Loucy (cell line): Measurements from ENCODE around the gene SEC63.

Experiments
- H2AFZ ChIP-seq: fragments of 200-600 bp; sonication (generic); 2 replicates; pipeline ENCODE4 v1.6.0; 2016; ENCODE audit warnings: antibody characterized with exemption, mild to moderate bottlenecking, low read length, moderate library complexity
- H3F3A ChIP-seq: fragments of 200-600 bp; 2 replicates; pipeline ENCODE4 v1.6.0; 2016; ENCODE audit warnings: antibody characterized with exemption, low read depth, mild to moderate bottlenecking
- H3K27me3 ChIP-seq: fragments of 200-600 bp; sonication (generic); 2 replicates; pipeline ENCODE4 v1.6.1; 2014; ENCODE audit warnings: low read length, mild to moderate bottlenecking; ENCODE audit not compliant: insufficient read depth, poor library complexity, severe bottlenecking
- H3K36me3 ChIP-seq: fragments of 200-600 bp; sonication (generic); 2 replicates; pipeline ENCODE4 v1.6.1; 2016; ENCODE audit warnings: low read length; ENCODE audit not compliant: insufficient read depth
- H3K4me1 ChIP-seq: fragments of 200-600 bp; sonication (generic); 2 replicates; pipeline ENCODE4 v1.5.1; 2014; ENCODE audit warnings: low read length, mild to moderate bottlenecking; ENCODE audit not compliant: insufficient read depth, poor library complexity, severe bottlenecking
- H3K4me2 ChIP-seq: fragments of 200-600 bp; sonication (generic); 2 replicates; pipeline ENCODE4 v1.6.0; 2014; ENCODE audit warnings: antibody characterized with exemption, low read length, low read depth, mild to moderate bottlenecking; ENCODE audit not compliant: poor library complexity, severe bottlenecking
- H3K4me3 ChIP-seq: fragments of 200-600 bp; sonication (generic); 2 replicates; pipeline ENCODE4 v1.5.1; 2014; ENCODE audit warnings: low read length, mild to moderate bottlenecking, mixed read lengths; ENCODE audit not compliant: poor library complexity, severe bottlenecking
- H3K79me2 ChIP-seq: fragments of 200-600 bp; sonication (generic); 2 replicates; pipeline ENCODE4 v1.6.1; 2014; ENCODE audit warnings: low read length; ENCODE audit not compliant: insufficient read depth
- H3K9ac ChIP-seq: fragments of 200-600 bp; sonication (generic); 2 replicates; pipeline ENCODE4 v1.6.0; 2014; ENCODE audit warnings: mild to moderate bottlenecking, low read depth, low read length, moderate library complexity; ENCODE audit not compliant: poor library complexity, severe bottlenecking
- H3K9me2 ChIP-seq: fragments of 200-600 bp; sonication (generic); replicated peaks from 2 replicates; pipeline ENCODE4 v1.6.1; 2016; ENCODE audit warnings: low read depth, low read length, mixed read lengths
- H3K9me3 ChIP-seq: fragments of 200-600 bp; sonication (generic); 2 replicates; pipeline ENCODE4 v1.6.1; 2014; ENCODE audit warnings: mild to moderate bottlenecking, antibody characterized with exemption, low read length, low read depth; ENCODE audit not compliant: insufficient read depth
- H4K20me1 ChIP-seq: fragments of 200-600 bp; sonication (generic); 2 replicates; pipeline ENCODE4 v1.6.0; 2014; ENCODE audit warnings: antibody characterized with exemption, low read length, mild to moderate bottlenecking; ENCODE audit not compliant: insufficient read depth, poor library complexity, severe bottlenecking
- CTCF ChIP-seq: fragments of 200-600 bp; sonication (generic); conservative IDR thresholded peaks from 2 replicates; pipeline ENCODE4 v1.5.1; 2014; ENCODE audit warnings: mild to moderate bottlenecking, antibody characterized with exemption, low read length
- EZH2phosphoT487 ChIP-seq: fragments of 200-600 bp; IDR thresholded peaks from 2 replicates; pipeline ENCODE4 v1.6.1; 2018; ENCODE audit warnings: antibody characterized with exemption, mild to moderate bottlenecking, moderate library complexity, borderline replicate concordance

The SEC63 gene

GRCh38 chr6:107968081-107968480 lies 10.1 kb upstream of the SEC63 start:
- no peak for TF ChIP-seq EZH2phosphoT487
- no peak for TF ChIP-seq CTCF
- Histone ChIP-seq H4K20me1 (no peaks in the 10 kb centered on the region), H3K36me3 (no peaks in the 10 kb centered on the region), H3F3A (no peaks in the 10 kb centered on the region), H3K9me3 (no peaks in the 10 kb centered on the region), H3K4me2 (no peak overlapping the region), H3K9me2 (no peaks in the 10 kb centered on the region), H3K27me3 (no peaks in the 10 kb centered on the region), H3K4me1 (peaks cover 2% of the 10 kb centered on the region), H3K4me3 (no peak overlapping the region), H2AFZ (no peak overlapping the region), H3K79me2 (no peaks in the 10 kb centered on the region), H3K9ac (no peak overlapping the region)

- no peaks in the 10 kb centered on the region for H3K9me3 ChIP-seq
- H3K4me2 ChIP-seq, result no peak overlapping the region
- H3K4me1 ChIP-seq, result no peaks in the 10 kb centered on the region
- H4K20me1 ChIP-seq, result no peaks in the 10 kb centered on the region
- no peak for TF ChIP-seq CTCF
- TF ChIP-seq EZH2phosphoT487, result no peak
- H3K4me3 ChIP-seq, result no peak overlapping the region
- no peaks in the 10 kb centered on the region for H3K27me3 ChIP-seq
- H3K79me2 ChIP-seq, result no peaks in the 10 kb centered on the region
- no peak overlapping the region for H2AFZ ChIP-seq
- H3K9ac ChIP-seq, result no peak overlapping the region
- no peaks in the 10 kb centered on the region for H3K9me2 ChIP-seq
- H3F3A ChIP-seq, result no peaks in the 10 kb centered on the region
- H3K36me3 ChIP-seq, result no peaks in the 10 kb centered on the region
These were observed 7.7 kb upstream of the SEC63 start for GRCh38 chr6:107965746-107966145.

DNA sequence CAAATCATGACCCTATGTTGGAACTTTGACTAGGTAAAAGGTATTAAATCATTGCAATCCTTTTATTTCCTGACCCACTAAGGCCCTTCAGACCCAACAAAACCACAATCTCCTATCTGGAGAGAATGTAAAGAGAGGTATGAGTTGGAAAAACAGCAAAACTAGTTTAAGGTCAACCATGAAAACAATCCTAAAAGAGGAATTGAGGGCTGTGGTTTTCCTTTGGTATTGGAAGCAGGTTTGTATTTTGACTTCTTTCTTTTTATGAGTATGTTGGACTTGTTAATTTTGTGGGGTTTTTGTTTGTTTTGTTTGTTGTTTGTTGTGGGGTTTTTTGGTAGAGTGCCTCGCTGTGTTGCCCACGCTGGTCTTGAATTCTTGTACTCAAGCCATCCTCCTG lies 4.7 kb upstream of the SEC63 start:
- Histone ChIP-seq H3K4me3 (no peak overlapping the region), H3K36me3 (no peaks in the 10 kb centered on the region), H4K20me1 (peaks cover under 1% of the 10 kb centered on the region), H3K9me2 (no peaks in the 10 kb centered on the region), H3K4me1 (no peaks in the 10 kb centered on the region), H2AFZ (no peak overlapping the region), H3K9ac (no peak overlapping the region), H3K9me3 (no peaks in the 10 kb centered on the region), H3K27me3 (peaks cover 1% of the 10 kb centered on the region), H3K4me2 (no peak overlapping the region), H3K79me2 (peaks cover 2% of the 10 kb centered on the region), H3F3A (no peaks in the 10 kb centered on the region)
- no peak for TF ChIP-seq CTCF
- no peak for TF ChIP-seq EZH2phosphoT487
